HEK293T (cell line): Measurements from ENCODE around the gene KMT5C.

Source experiments
- ARNT ChIP-seq: fragments of 450-650 bp; IDR thresholded peaks from 2 replicates; pipeline ENCODE4 v1.6.1; 2017; ENCODE audit warnings: mild to moderate bottlenecking
- BHLHE40 ChIP-seq: fragments of 450-650 bp; IDR thresholded peaks from 2 replicates; pipeline ENCODE4 v1.6.1; 2016; ENCODE audit warnings: mild to moderate bottlenecking, moderate library complexity, borderline replicate concordance
- ELF4 ChIP-seq: fragments of 450-650 bp; IDR thresholded peaks from 2 replicates; pipeline ENCODE4 v1.6.1; 2017; ENCODE audit warnings: antibody characterized with exemption
- FOXA1 ChIP-seq: fragments of 450-650 bp; IDR thresholded peaks from 2 replicates; pipeline ENCODE4 v1.6.1; 2016; ENCODE audit warnings: mild to moderate bottlenecking
- FOXM1 ChIP-seq: fragments of 450-650 bp; IDR thresholded peaks from 2 replicates; pipeline ENCODE4 v1.6.1; 2017; ENCODE audit warnings: mild to moderate bottlenecking, borderline replicate concordance
- L3MBTL2 ChIP-seq: fragments of 450-650 bp; conservative IDR thresholded peaks from 2 replicates; pipeline ENCODE4 v1.6.1; 2016; ENCODE audit warnings: mild to moderate bottlenecking
- LEF1 ChIP-seq: fragments of 450-650 bp; IDR thresholded peaks from 2 replicates; pipeline ENCODE4 v1.6.1; 2017; ENCODE audit warnings: mild to moderate bottlenecking, borderline replicate concordance
- SP1 ChIP-seq: fragments of 450-650 bp; IDR thresholded peaks from 2 replicates; pipeline ENCODE4 v1.6.1; 2017
- TARDBP ChIP-seq: fragments of 450-650 bp; IDR thresholded peaks from 2 replicates; pipeline ENCODE4 v1.6.1; 2016
- ZNF384 ChIP-seq: fragments of 450-650 bp; IDR thresholded peaks from 2 replicates; pipeline ENCODE4 v1.6.1; 2016
- TF ChIP-seq, protein P1 (sequence below): fragments of 450-650 bp; IDR thresholded peaks from 2 replicates; pipeline ENCODE4 v1.6.1; 2016

GRCh38 chr19:55389386-55390317, 50.0 kb downstream of the KMT5C start:
- TF ChIP-seq ZNF384 (no peak), BHLHE40 (no peak), SP1 (no peak), FOXM1 (no peak), TARDBP (no peak), ARNT (no peak), LEF1 (no peak), L3MBTL2 (no peak), ELF4 (no peak), FOXA1 (no peak)
- TF ChIP-seq, protein P1, sequence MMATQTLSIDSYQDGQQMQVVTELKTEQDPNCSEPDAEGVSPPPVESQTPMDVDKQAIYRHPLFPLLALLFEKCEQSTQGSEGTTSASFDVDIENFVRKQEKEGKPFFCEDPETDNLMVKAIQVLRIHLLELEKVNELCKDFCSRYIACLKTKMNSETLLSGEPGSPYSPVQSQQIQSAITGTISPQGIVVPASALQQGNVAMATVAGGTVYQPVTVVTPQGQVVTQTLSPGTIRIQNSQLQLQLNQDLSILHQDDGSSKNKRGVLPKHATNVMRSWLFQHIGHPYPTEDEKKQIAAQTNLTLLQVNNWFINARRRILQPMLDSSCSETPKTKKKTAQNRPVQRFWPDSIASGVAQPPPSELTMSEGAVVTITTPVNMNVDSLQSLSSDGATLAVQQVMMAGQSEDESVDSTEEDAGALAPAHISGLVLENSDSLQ: no peak
